ENCODE measurements around the gene OR10A3. TPM values are rescaled to one million over a fixed set of nuclear protein-coding genes. Genes with fewer than 3 reads are reported as not detected.
"Not testable (repeated sequence)": the region's sequence is repeated elsewhere in the genome, so short reads cannot be mapped to it uniquely, and the experiment has no call there.

The OR10A3 gene, protein sequence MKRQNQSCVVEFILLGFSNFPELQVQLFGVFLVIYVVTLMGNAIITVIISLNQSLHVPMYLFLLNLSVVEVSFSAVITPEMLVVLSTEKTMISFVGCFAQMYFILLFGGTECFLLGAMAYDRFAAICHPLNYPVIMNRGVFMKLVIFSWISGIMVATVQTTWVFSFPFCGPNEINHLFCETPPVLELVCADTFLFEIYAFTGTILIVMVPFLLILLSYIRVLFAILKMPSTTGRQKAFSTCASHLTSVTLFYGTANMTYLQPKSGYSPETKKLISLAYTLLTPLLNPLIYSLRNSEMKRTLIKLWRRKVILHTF
- total RNA-seq (2021; fragmentation: NEBNext Ultra II Directional; extraction: Animal tissue kit (Norgen Biotek cat#: 25700)): under 1 TPM in 2 of 6 experiments, not detected in 4; 0.12 to 0.17 TPM
- long read RNA-seq: 0 reads

DNA sequence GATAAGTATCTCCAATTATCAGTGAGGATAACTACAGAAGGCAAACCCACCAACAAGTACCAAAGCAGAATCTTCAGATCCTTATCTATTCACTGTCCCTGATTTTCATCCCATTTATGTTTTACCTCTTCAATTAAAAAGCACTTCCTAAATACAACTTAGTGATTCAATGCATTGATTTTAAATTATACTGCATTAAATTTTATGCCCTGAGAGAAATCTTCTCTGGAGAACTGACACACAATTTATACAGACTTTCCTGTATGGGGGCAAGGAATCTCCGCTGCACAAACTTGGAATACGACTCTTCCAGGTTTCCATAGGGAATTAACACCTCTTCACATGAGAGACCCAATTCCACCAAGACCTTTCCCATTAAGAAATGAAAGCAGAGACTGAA lies at the start of gene OR10A3:
TSS of gene OR10A3 (minus strand) at position 101 of the 400 bp plus-strand sequence. CDS start 2,188 bp downstream, outside the sequence.
- Mint-ChIP-seq H3K4me1 (ENCODE audit: low read depth) (no peaks in the 10 kb centered on the region), H3K9me3 (peaks cover 21% of the 10 kb centered on the region), H3K27me3 (ENCODE audit: insufficient read depth) (no peaks in the 10 kb centered on the region; the same call in 1 of the 2 replicates)

GRCh38 chr11:7987560-7987883 lies 46.0 kb upstream of the OR10A3 start:
- Mint-ChIP-seq H3K4me1 (ENCODE audit: low read depth) (peaks cover 49% of the 10 kb centered on the region), H3K4me3 (peak overlapping the region; percentile 97), H3K27ac (peak overlapping the region; percentile 74), H3K36me3 (ENCODE audit: low read depth) (peaks cover 50% of the 10 kb centered on the region)
- not testable (repeated sequence) for DNase-seq; H3K27me3 Mint-ChIP-seq (ENCODE audit: insufficient read depth); H3K9me3 Mint-ChIP-seq

More for the DNA sequence above, at the start of gene OR10A3:
- Mint-ChIP-seq H3K4me3 (no peak within 1 kb of the TSS), H3K36me3 (ENCODE audit: low read depth) (peaks cover 19% of the 10 kb centered on the region), H3K27ac (no peak within 1 kb of the TSS)
- no peak for DNase-seq
- TF ChIP-seq, protein P1, sequence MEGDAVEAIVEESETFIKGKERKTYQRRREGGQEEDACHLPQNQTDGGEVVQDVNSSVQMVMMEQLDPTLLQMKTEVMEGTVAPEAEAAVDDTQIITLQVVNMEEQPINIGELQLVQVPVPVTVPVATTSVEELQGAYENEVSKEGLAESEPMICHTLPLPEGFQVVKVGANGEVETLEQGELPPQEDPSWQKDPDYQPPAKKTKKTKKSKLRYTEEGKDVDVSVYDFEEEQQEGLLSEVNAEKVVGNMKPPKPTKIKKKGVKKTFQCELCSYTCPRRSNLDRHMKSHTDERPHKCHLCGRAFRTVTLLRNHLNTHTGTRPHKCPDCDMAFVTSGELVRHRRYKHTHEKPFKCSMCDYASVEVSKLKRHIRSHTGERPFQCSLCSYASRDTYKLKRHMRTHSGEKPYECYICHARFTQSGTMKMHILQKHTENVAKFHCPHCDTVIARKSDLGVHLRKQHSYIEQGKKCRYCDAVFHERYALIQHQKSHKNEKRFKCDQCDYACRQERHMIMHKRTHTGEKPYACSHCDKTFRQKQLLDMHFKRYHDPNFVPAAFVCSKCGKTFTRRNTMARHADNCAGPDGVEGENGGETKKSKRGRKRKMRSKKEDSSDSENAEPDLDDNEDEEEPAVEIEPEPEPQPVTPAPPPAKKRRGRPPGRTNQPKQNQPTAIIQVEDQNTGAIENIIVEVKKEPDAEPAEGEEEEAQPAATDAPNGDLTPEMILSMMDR (IDR thresholded peaks at IDR 0.05): no peak

DNA sequence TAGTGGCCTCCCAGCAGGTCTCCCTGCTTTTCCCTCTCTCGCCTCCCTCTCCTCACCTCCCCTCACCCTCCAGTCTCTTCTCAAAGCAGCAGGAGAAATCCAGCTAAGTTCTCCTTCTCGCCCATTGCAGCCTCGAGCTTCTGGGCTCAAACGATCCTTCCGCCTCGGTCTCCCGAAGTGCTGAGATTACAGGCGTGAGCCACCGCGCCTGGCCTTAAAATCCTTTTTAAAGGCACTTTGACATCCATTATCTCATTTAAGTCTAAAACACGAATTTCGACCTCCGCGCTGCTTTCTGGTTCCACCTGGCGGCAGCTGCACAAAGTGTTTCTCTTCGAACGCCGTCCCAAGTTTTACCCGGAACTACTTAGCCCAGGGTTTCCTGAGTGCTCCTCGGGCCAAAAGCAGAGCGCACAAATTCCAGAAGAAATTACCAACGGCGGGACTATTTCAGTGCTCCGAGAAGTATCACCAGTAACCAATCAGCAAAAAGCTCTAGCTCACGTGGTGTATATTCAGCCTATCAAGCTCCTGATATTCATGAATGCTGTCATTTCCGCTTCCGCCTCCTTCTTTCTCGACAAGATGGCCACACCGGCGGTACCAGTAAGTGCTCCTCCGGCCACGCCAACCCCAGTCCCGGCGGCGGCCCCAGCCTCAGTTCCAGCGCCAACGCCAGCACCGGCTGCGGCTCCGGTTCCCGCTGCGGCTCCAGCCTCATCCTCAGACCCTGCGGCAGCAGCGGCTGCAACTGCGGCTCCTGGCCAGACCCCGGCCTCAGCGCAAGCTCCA lies 45.5 kb upstream of the OR10A3 start, which contains the start of gene EIF3F:
TSS of gene EIF3F (plus strand) at position 570 of the 792 bp plus-strand sequence. CDS start at position 586, 16 bp downstream.
- TF ChIP-seq, protein P1 (IDR thresholded peaks at IDR 0.05): peak; percentile 93
- Mint-ChIP-seq H3K4me3 (peak within 1 kb of the TSS; percentile 97), H3K27me3 (ENCODE audit: insufficient read depth) (no peaks in the 10 kb centered on the region; the same call in 1 of the 2 replicates), H3K27ac (peak within 1 kb of the TSS; percentile 93), H3K36me3 (ENCODE audit: low read depth) (peaks cover 45% of the 10 kb centered on the region), H3K9me3 (no peaks in the 10 kb centered on the region), H3K4me1 (ENCODE audit: low read depth) (peaks cover 50% of the 10 kb centered on the region)
- peak; percentile 100 for DNase-seq

DNA sequence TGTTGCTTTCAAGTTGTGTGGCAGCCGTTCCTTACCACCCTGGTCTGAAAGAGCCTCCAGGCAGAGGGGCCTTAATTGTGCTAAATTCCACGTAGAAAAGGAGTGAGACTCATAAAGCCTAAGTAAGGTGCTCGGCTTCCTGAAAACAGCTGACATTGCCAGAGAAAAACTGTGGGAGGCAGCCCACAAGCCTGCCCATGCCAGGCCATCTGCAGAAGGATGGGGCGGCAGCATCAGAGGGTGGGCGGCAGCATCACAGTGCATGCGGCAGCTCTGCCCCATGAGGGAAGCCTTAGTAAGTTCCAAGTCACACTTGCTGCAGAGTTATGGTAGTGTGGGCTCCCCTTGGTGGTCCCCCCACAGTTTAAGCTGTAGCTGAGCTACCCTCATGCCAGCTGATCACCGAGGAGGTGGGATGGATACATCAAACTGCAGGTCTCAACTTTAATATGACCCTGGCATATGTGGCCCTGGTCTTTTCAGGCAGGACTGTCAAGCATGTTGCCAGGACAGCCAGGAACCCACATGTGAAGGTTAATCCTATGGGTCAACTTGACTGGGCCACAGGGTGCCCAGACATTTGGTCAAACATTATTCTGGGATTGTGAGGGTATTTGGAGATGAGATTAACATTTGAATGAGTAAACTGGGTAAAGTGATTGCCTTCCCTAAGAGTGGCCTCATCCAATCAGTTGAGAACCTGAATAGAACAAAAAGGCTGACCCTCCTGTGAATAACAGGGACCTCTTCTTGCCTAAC lies 42.5 kb upstream of the OR10A3 start:
- TF ChIP-seq, protein P1 (IDR thresholded peaks at IDR 0.05): no peak
- H3K27ac Mint-ChIP-seq: no peak overlapping the region
- H3K36me3 Mint-ChIP-seq (ENCODE audit: low read depth): peaks cover 22% of the 10 kb centered on the region
- H3K9me3 Mint-ChIP-seq: no peaks in the 10 kb centered on the region
- DNase-seq: no peak
- peaks cover 46% of the 10 kb centered on the region for H3K4me1 Mint-ChIP-seq (ENCODE audit: low read depth)
- H3K27me3 Mint-ChIP-seq (ENCODE audit: insufficient read depth): no peaks in the 10 kb centered on the region; the same call in 1 of the 2 replicates
- H3K4me3 Mint-ChIP-seq: no peak overlapping the region

DNA sequence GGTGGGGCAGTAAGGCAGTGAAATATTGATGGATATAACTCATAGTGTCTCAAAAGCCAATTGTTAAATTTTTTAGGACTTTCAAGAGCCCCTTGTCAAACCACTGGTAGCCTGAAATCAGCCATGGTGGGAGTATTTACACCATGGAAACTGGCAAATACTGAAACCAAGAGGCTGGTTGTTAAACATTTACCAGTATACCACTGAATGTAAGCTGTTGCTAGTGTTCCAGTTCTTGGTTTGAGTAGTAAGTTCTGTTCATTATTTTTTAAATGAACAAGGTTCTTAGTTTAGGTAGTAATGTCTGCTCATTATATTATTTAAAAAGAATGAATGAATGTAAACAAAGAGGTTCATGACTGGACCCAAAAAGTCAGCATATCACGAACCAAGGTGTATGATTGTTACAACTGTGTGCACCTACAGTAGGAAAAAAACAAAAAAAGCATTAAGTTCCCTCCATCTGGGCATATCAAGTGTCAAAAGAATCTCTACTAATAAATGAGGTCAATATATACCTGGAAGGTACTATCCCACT lies 41.1 kb upstream of the OR10A3 start:
- Mint-ChIP-seq H3K9me3 (no peaks in the 10 kb centered on the region), H3K27me3 (ENCODE audit: insufficient read depth) (peaks cover under 1% of the 10 kb centered on the region), H3K4me3 (no peak overlapping the region), H3K36me3 (ENCODE audit: low read depth) (peaks cover 9% of the 10 kb centered on the region), H3K4me1 (ENCODE audit: low read depth) (peaks cover 47% of the 10 kb centered on the region), H3K27ac (no peak overlapping the region)
- TF ChIP-seq, protein P1 (IDR thresholded peaks at IDR 0.05): no peak
- DNase-seq: no peak

All from HFFc6 (cell line).